SK-N-SH (cell line): ENCODE measurements around the gene ESRRA. TPM values are rescaled to one million over a fixed set of nuclear protein-coding genes. Genes with fewer than 3 reads are reported as not detected.

Source experiments
- CTCF ChIA-PET: fragments of 300-600, 350-600 bp; formaldehyde crosslinking; extraction: SDS; loops from one replicate; lab custom pipeline; 2021; lab: Yijun Ruan, JAX
- POLR2A ChIA-PET: fragments of 350-600 bp; sonication (Branson Sonifier 250); formaldehyde crosslinking; extraction: SDS; loops from one replicate; lab custom pipeline; 2020; ENCODE audit warnings: antibody characterized with exemption, inconsistent platforms; lab: Yijun Ruan, JAX
- DNase-seq: peaks from one replicate; pipeline ENCODE4 v3.0.0; 2012
- H2AFZ ChIP-seq: fragments of 200-600 bp; sonication (generic); 2 replicates; pipeline ENCODE4 v1.8.1; 2016; ENCODE audit warnings: antibody characterized with exemption, mild to moderate bottlenecking, low read depth
- H3F3A ChIP-seq: fragments of 200-600 bp; sonication (generic); replicated peaks from 2 replicates; pipeline ENCODE3; 2016; ENCODE audit warnings: antibody characterized with exemption, mild to moderate bottlenecking; ENCODE audit not compliant: insufficient read depth
- H3K27ac ChIP-seq, 2 experiments: fragments of 200-500 bp in 1 of 2; fragments of 200-600 bp in 1 of 2; sonication (Bioruptor generic) in 1 of 2; sonication (generic), shearing (Covaris generic) in 1 of 2; 2 replicates each; pipeline versions ENCODE4 v1.5.1 to v1.6.1; 2014 to 2016; ENCODE audit warnings: low read depth in 2 of 2, inconsistent platforms in 1 of 2, low read length in 1 of 2, mild to moderate bottlenecking in 1 of 2, mixed read lengths in 1 of 2
- H3K27me3 ChIP-seq: fragments of 200-600 bp; sonication (generic), shearing (Covaris generic); 2 replicates; pipeline ENCODE4 v1.6.1; 2016; ENCODE audit warnings: mixed run types; ENCODE audit not compliant: insufficient read depth
- H3K36me3 ChIP-seq, 2 experiments: fragments of 200-500 bp in 1 of 2; fragments of 200-600 bp in 1 of 2; sonication (Bioruptor generic) in 1 of 2; sonication (generic) in 1 of 2; replicated peaks in 1 of 2; 2 replicates each; pipeline versions ENCODE3 to v1.5.1; 2014 to 2016; ENCODE audit warnings: low read length in 1 of 2, mild to moderate bottlenecking in 1 of 2; ENCODE audit not compliant: insufficient read depth in 2 of 2, control insufficient read depth in 1 of 2
- H3K4me1 ChIP-seq, 2 experiments: fragments of 200-500 bp in 1 of 2; fragments of 200-600 bp in 1 of 2; sonication (Bioruptor generic) in 1 of 2; sonication (generic), shearing (Covaris generic) in 1 of 2; 2 replicates each; pipeline versions ENCODE4 v1.5.1 to v1.6.1; 2014 to 2016; ENCODE audit warnings: low read depth in 1 of 2, low read length in 1 of 2, mixed run types in 1 of 2; ENCODE audit not compliant: insufficient read depth in 2 of 2, control insufficient read depth in 1 of 2
- H3K4me2 ChIP-seq: fragments of 200-600 bp; sonication (generic), shearing (Covaris generic); 2 replicates; pipeline ENCODE4 v1.6.1; 2017; ENCODE audit warnings: mixed run types
- H3K4me3 ChIP-seq, 2 experiments: fragments of 200-500 bp in 1 of 2; fragments of 200-600 bp in 1 of 2; sonication (Bioruptor generic) in 1 of 2; sonication (generic), shearing (Covaris generic) in 1 of 2; 2 replicates each; pipeline versions ENCODE4 v1.5.1 to v1.8.1; 2014 to 2016; ENCODE audit warnings: low read depth in 2 of 2, inconsistent platforms in 1 of 2, low read length in 1 of 2, mild to moderate bottlenecking in 1 of 2, mixed read lengths in 1 of 2, moderate library complexity in 1 of 2
- H3K79me2 ChIP-seq: fragments of 200-600 bp; sonication (generic); 2 replicates; pipeline ENCODE4 v1.8.1; 2017; ENCODE audit warnings: mild to moderate bottlenecking; ENCODE audit not compliant: insufficient read depth
- H3K9ac ChIP-seq: fragments of 200-600 bp; sonication (generic); 2 replicates; pipeline ENCODE4 v1.6.1; 2017; ENCODE audit warnings: mixed run types
- H3K9me2 ChIP-seq: fragments of 200-600 bp; sonication (generic); 2 replicates; pipeline ENCODE4 v1.6.1; 2017; ENCODE audit warnings: mixed run types
- H3K9me3 ChIP-seq: fragments of 200-600 bp; sonication (generic); 2 replicates; pipeline ENCODE4 v1.6.1; 2017; ENCODE audit warnings: mixed run types, mild to moderate bottlenecking, moderate library complexity
- H4K20me1 ChIP-seq: fragments of 200-600 bp; sonication (generic); 2 replicates; pipeline ENCODE4 v1.6.1; 2017; ENCODE audit warnings: mild to moderate bottlenecking, mixed run types; ENCODE audit not compliant: insufficient read depth
- CHD2 ChIP-seq: fragments of 150-350 bp; IDR thresholded peaks from 2 replicates; pipeline ENCODE4 v1.6.1; 2018; ENCODE audit warnings: low read length; ENCODE audit not compliant: partially characterized antibody
- CTCF ChIP-seq: fragments of 200-600 bp; sonication (generic); IDR thresholded peaks from 2 replicates; pipeline ENCODE4 v1.6.1; 2017; ENCODE audit warnings: antibody characterized with exemption, mild to moderate bottlenecking, moderate library complexity
- EP300 ChIP-seq, 2 experiments: IDR thresholded peaks; 2 replicates each; pipeline versions ENCODE4 v1.4.0 to v1.6.1; 2012; ENCODE audit warnings: borderline replicate concordance in 1 of 2, low read depth in 1 of 2, low read length in 1 of 2
- FOXJ3 ChIP-seq: sonication (generic); formaldehyde crosslinking; IDR thresholded peaks from 2 replicates; pipeline ENCODE4 v1.5.1; 2020; ENCODE audit warnings: mild to moderate bottlenecking, missing genetic modification reagents
- FOXM1 ChIP-seq: IDR thresholded peaks from 2 replicates; pipeline ENCODE4 v1.4.0; 2012; ENCODE audit warnings: low read depth, mild to moderate bottlenecking
- JUND ChIP-seq: IDR thresholded peaks from 2 replicates; pipeline ENCODE4 v1.4.0; 2012
- MEF2A ChIP-seq: IDR thresholded peaks from 2 replicates; pipeline ENCODE4 v1.4.0; 2012; ENCODE audit warnings: low read depth, borderline replicate concordance
- MXI1 ChIP-seq: IDR thresholded peaks from 2 replicates; pipeline ENCODE4 v1.6.1; 2012; ENCODE audit warnings: mild to moderate bottlenecking, low read depth, low read length, improper control_type of control experiment
- NFIC ChIP-seq: IDR thresholded peaks from 2 replicates; pipeline ENCODE4 v1.4.0; 2012; ENCODE audit warnings: borderline replicate concordance
- NRF1 ChIP-seq: IDR thresholded peaks from 2 replicates; pipeline ENCODE4 v1.6.1; 2012; ENCODE audit warnings: low read depth, mild to moderate bottlenecking, low read length
- PBX3 ChIP-seq: IDR thresholded peaks from 2 replicates; pipeline ENCODE4; 2012
- POLR2AphosphoS5 ChIP-seq: IDR thresholded peaks from 2 replicates; pipeline ENCODE4 v1.6.1; 2012; ENCODE audit warnings: low read depth, low read length
- RXRA ChIP-seq: IDR thresholded peaks from 2 replicates; pipeline ENCODE4 v1.4.0; 2012; ENCODE audit warnings: low read depth, mild to moderate bottlenecking, borderline replicate concordance
- SMC3 ChIP-seq: IDR thresholded peaks from 2 replicates; pipeline ENCODE4 v1.6.1; 2012; ENCODE audit warnings: low read depth, low read length, improper control_type of control experiment
- USF1 ChIP-seq: IDR thresholded peaks from 2 replicates; pipeline ENCODE4 v1.4.0; 2012; ENCODE audit warnings: low read depth, borderline replicate concordance
- YY1 ChIP-seq: IDR thresholded peaks from 2 replicates; pipeline ENCODE4 v1.4.0; 2012; ENCODE audit warnings: low read depth, mild to moderate bottlenecking
- WGBS: methylation state at CpG from one replicate; pipeline ENCODE4 v1.1.6; 2017; ENCODE audit warnings: low lambda C conversion rate; 5-methylcytosine and 5-hydroxymethylcytosine counted together
- polyA plus RNA-seq, 3 experiments: library from polyadenylated mRNA; depleted of rRNA; stranded (reverse); fragments of >200 nt; gene quantifications; 2 replicates each; pipeline ENCODE4 v1.2.3, GENCODE V29; 2012

ESRRA gene
- polyA plus RNA-seq, 1 of the 3 experiments (the other 2 are of a cell fraction), result 27.8 TPM

- H3K4me3 ChIP-seq, result no peak overlapping the region
- no peaks in the 10 kb centered on the region for H3K9me3 ChIP-seq
- DNase-seq, result no peak
- no peak overlapping the region for H3K9ac ChIP-seq
- CTCF ChIA-PET, result interaction anchor here (5.7 kb wide), 1 partner anchor 11 kb away, joined by 119 read pairs; the partner anchor contains the start of gene PLCB3
- TF ChIP-seq PBX3 (no peak), FOXJ3 (CRISPR knock-in tag) (no peak), MEF2A (no peak), NFIC (no peak), FOXM1 (no peak), EP300 (IDR thresholded peaks at IDR 0.05; ENCODE audit: borderline replicate concordance in 1 of 2, low read depth in 1 of 2, low read length in 1 of 2) (no peak), SMC3 (no peak), RXRA (no peak), JUND (no peak), POLR2AphosphoS5 (no peak), MXI1 (no peak), CTCF (no peak), CHD2 (no peak), YY1 (no peak), NRF1 (no peak), USF1 (no peak)
- no peaks in the 10 kb centered on the region for H3F3A ChIP-seq
- H4K20me1 ChIP-seq, result no peaks in the 10 kb centered on the region
- WGBS, result 95% methylated on average over 15 of the region's 18 CpGs
- H3K4me2 ChIP-seq, result no peak overlapping the region
- no peaks in the 10 kb centered on the region for H3K9me2 ChIP-seq
- H3K4me1 ChIP-seq, result peaks cover 0 to 37% of the 10 kb centered on the region in 2 experiments; a peak in 2 of 4 replicates
- H3K27ac ChIP-seq, result no peak overlapping the region
- POLR2A ChIA-PET, result interaction anchor here (1.2 to 1.3 kb wide), 2 partner anchors 9 to 15 kb away, joined by 3 read pairs; no protein-coding TSS in a partner anchor
- no peak overlapping the region for H2AFZ ChIP-seq
- peaks cover 24 to 35% of the 10 kb centered on the region in 2 experiments for H3K36me3 ChIP-seq
- H3K79me2 ChIP-seq, result no peaks in the 10 kb centered on the region; the same call in none of the 2 replicates
- no peaks in the 10 kb centered on the region for H3K27me3 ChIP-seq
Measured at GRCh38 chr11:64261556-64262080, 43.7 kb upstream of the ESRRA start.
